Activated T-helper 2 cell treated with anti-CD3 and anti-CD28 coated beads, Interferon-gamma antibody, Interleukin-2, Interleukin-4, amounts not matched to agents 10 μg/mL and 5 μg/mL and 100 μg/mL, durations not matched to agents 14 hours and 24 hours and 36 hours (primary cell): Measurements from ENCODE around the gene DGKB. TPM values are rescaled to one million over a fixed set of nuclear protein-coding genes. Genes with fewer than 3 reads are reported as not detected.

Source experiments
- DNase-seq: peaks from one replicate; pipeline ENCODE4 v3.0.0; 2021; ENCODE audit warnings: low spot score
- H3K27ac Mint-ChIP-seq: one replicate; pipeline ENCODE4 v1.8.0; 2021; ENCODE audit warnings: mixed read lengths
- H3K27me3 Mint-ChIP-seq: one replicate; pipeline ENCODE4 v1.8.0; 2021; ENCODE audit warnings: low read depth, mixed read lengths
- H3K36me3 Mint-ChIP-seq: one replicate; pipeline ENCODE4 v1.8.0; 2021; ENCODE audit warnings: low read depth, mixed read lengths
- H3K4me1 Mint-ChIP-seq: one replicate; pipeline ENCODE4 v1.8.0; 2021; ENCODE audit warnings: low read depth, mixed read lengths
- H3K4me3 Mint-ChIP-seq: one replicate; pipeline ENCODE4 v1.8.0; 2021; ENCODE audit warnings: low read depth, mild to moderate bottlenecking, moderate library complexity, mixed read lengths
- H3K9me3 Mint-ChIP-seq: one replicate; pipeline ENCODE4 v1.8.0; 2021; ENCODE audit warnings: mixed read lengths
- intact Hi-C: fragments of 100-400 bp; cut with micrococcal nuclease; formaldehyde crosslinking; loops from one replicate; pipeline ENCODE4 v1.15.1; 2023
- total RNA-seq: library from RNA; stranded (reverse); gene quantifications from 2 replicates; pipeline ENCODE4 v1.2.3, GENCODE V29; 2022

DGKB gene
- total RNA-seq, 1 donor from 2014 or later, result not detected

- Mint-ChIP-seq H3K36me3 (no peaks in the 10 kb centered on the region), H3K4me3 (no peak overlapping the region), H3K27me3 (no peaks in the 10 kb centered on the region), H3K27ac (no peak overlapping the region), H3K4me1 (no peaks in the 10 kb centered on the region), H3K9me3 (peaks cover 4% of the 10 kb centered on the region)
- intact Hi-C loops, result no loop called here
- DNase-seq, result no peak
These were observed 703.2 kb downstream of the DGKB start for GRCh38 chr7:14199336-14199735.

GRCh38 chr7:14197280-14197679, 705.3 kb downstream of the DGKB start:
- no peaks in the 10 kb centered on the region for H3K27me3 Mint-ChIP-seq
- peaks cover 4% of the 10 kb centered on the region for H3K9me3 Mint-ChIP-seq
- H3K36me3 Mint-ChIP-seq, result no peaks in the 10 kb centered on the region
- intact Hi-C loops, result no loop called here
- no peak for DNase-seq
- no peaks in the 10 kb centered on the region for H3K4me1 Mint-ChIP-seq
- H3K27ac Mint-ChIP-seq, result no peak overlapping the region
- no peak overlapping the region for H3K4me3 Mint-ChIP-seq

GRCh38 chr7:14196555-14196954, 706.0 kb downstream of the DGKB start:
- Mint-ChIP-seq H3K27me3 (no peaks in the 10 kb centered on the region), H3K4me1 (no peaks in the 10 kb centered on the region), H3K4me3 (no peak overlapping the region), H3K9me3 (peaks cover 4% of the 10 kb centered on the region), H3K36me3 (no peaks in the 10 kb centered on the region), H3K27ac (no peak overlapping the region)
- intact Hi-C loops, result no loop called here
- no peak for DNase-seq

GRCh38 chr7:14195871-14196270, 706.7 kb downstream of the DGKB start:
- intact Hi-C loops, result no loop called here
- no peak overlapping the region for H3K27ac Mint-ChIP-seq
- no peak overlapping the region for H3K4me3 Mint-ChIP-seq
- no peaks in the 10 kb centered on the region for H3K36me3 Mint-ChIP-seq
- no peaks in the 10 kb centered on the region for H3K9me3 Mint-ChIP-seq
- no peak for DNase-seq
- no peaks in the 10 kb centered on the region for H3K27me3 Mint-ChIP-seq
- H3K4me1 Mint-ChIP-seq, result no peaks in the 10 kb centered on the region

- H3K36me3 Mint-ChIP-seq, result no peaks in the 10 kb centered on the region
- no peak overlapping the region for H3K4me3 Mint-ChIP-seq
- H3K27me3 Mint-ChIP-seq, result no peaks in the 10 kb centered on the region
- intact Hi-C loops, result no loop called here
- DNase-seq, result no peak
- peaks cover 6% of the 10 kb centered on the region for H3K9me3 Mint-ChIP-seq
- H3K4me1 Mint-ChIP-seq, result no peaks in the 10 kb centered on the region
- H3K27ac Mint-ChIP-seq, result no peak overlapping the region
These were observed 707.5 kb downstream of the DGKB start for GRCh38 chr7:14195079-14195478.

- no peaks in the 10 kb centered on the region for H3K4me1 Mint-ChIP-seq
- H3K27ac Mint-ChIP-seq, result no peak overlapping the region
- no peaks in the 10 kb centered on the region for H3K36me3 Mint-ChIP-seq
- H3K27me3 Mint-ChIP-seq, result no peaks in the 10 kb centered on the region
- H3K4me3 Mint-ChIP-seq, result no peak overlapping the region
- intact Hi-C loops, result no loop called here
- no peak for DNase-seq
- peaks cover 12% of the 10 kb centered on the region for H3K9me3 Mint-ChIP-seq
These were observed 710.9 kb downstream of the DGKB start for GRCh38 chr7:14191686-14192098.

- H3K9me3 Mint-ChIP-seq, result peaks cover 10% of the 10 kb centered on the region
- DNase-seq, result no peak
- intact Hi-C loops, result no loop called here
- H3K27ac Mint-ChIP-seq, result no peak overlapping the region
- no peak overlapping the region for H3K4me3 Mint-ChIP-seq
- no peaks in the 10 kb centered on the region for H3K36me3 Mint-ChIP-seq
- H3K4me1 Mint-ChIP-seq, result no peaks in the 10 kb centered on the region
- H3K27me3 Mint-ChIP-seq, result no peaks in the 10 kb centered on the region
These were observed 718.2 kb downstream of the DGKB start for GRCh38 chr7:14184292-14184864.

- Mint-ChIP-seq H3K27me3 (no peaks in the 10 kb centered on the region), H3K4me1 (no peaks in the 10 kb centered on the region), H3K27ac (no peak overlapping the region), H3K36me3 (no peaks in the 10 kb centered on the region), H3K4me3 (no peak overlapping the region), H3K9me3 (peaks cover 8% of the 10 kb centered on the region)
- intact Hi-C loops, result no loop called here
- no peak for DNase-seq
These were observed 722.8 kb downstream of the DGKB start for GRCh38 chr7:14179781-14180180.

- no peaks in the 10 kb centered on the region for H3K36me3 Mint-ChIP-seq
- intact Hi-C loops, result no loop called here
- peaks cover 8% of the 10 kb centered on the region for H3K9me3 Mint-ChIP-seq
- H3K4me1 Mint-ChIP-seq, result no peaks in the 10 kb centered on the region
- H3K27me3 Mint-ChIP-seq, result no peaks in the 10 kb centered on the region
- DNase-seq, result no peak
- no peak overlapping the region for H3K4me3 Mint-ChIP-seq
- no peak overlapping the region for H3K27ac Mint-ChIP-seq
These were observed 724.7 kb downstream of the DGKB start for GRCh38 chr7:14177876-14178275.

- intact Hi-C loops, result no loop called here
- Mint-ChIP-seq H3K4me3 (no peak overlapping the region), H3K27me3 (no peaks in the 10 kb centered on the region), H3K4me1 (no peaks in the 10 kb centered on the region), H3K36me3 (no peaks in the 10 kb centered on the region), H3K27ac (no peak overlapping the region), H3K9me3 (peaks cover 45% of the 10 kb centered on the region)
- DNase-seq, result no peak
These were observed 731.7 kb downstream of the DGKB start for GRCh38 chr7:14170872-14171271.

- H3K36me3 Mint-ChIP-seq, result no peaks in the 10 kb centered on the region
- H3K27ac Mint-ChIP-seq, result no peak overlapping the region
- H3K4me3 Mint-ChIP-seq, result no peak overlapping the region
- DNase-seq, result no peak
- H3K4me1 Mint-ChIP-seq, result no peaks in the 10 kb centered on the region
- H3K27me3 Mint-ChIP-seq, result no peaks in the 10 kb centered on the region
- intact Hi-C loops, result no loop called here
- H3K9me3 Mint-ChIP-seq, result peaks cover 26% of the 10 kb centered on the region
These were observed 744.4 kb downstream of the DGKB start for GRCh38 chr7:14158111-14158510.

- Mint-ChIP-seq H3K9me3 (peaks cover 23% of the 10 kb centered on the region), H3K27me3 (no peaks in the 10 kb centered on the region), H3K4me3 (no peak overlapping the region), H3K36me3 (no peaks in the 10 kb centered on the region), H3K27ac (no peak overlapping the region), H3K4me1 (no peaks in the 10 kb centered on the region)
- DNase-seq, result no peak
- intact Hi-C loops, result no loop called here
These were observed 746.1 kb downstream of the DGKB start for GRCh38 chr7:14156436-14156835.

- Mint-ChIP-seq H3K36me3 (no peaks in the 10 kb centered on the region), H3K9me3 (peaks cover 10% of the 10 kb centered on the region), H3K4me1 (no peaks in the 10 kb centered on the region), H3K27me3 (no peaks in the 10 kb centered on the region), H3K4me3 (no peak overlapping the region), H3K27ac (no peak overlapping the region)
- intact Hi-C loops, result no loop called here
- no peak for DNase-seq
These were observed 753.6 kb downstream of the DGKB start for GRCh38 chr7:14148974-14149373.

- H3K4me3 Mint-ChIP-seq, result no peak overlapping the region
- H3K4me1 Mint-ChIP-seq, result no peaks in the 10 kb centered on the region
- intact Hi-C loops, result no loop called here
- no peak overlapping the region for H3K27ac Mint-ChIP-seq
- no peak for DNase-seq
- no peaks in the 10 kb centered on the region for H3K36me3 Mint-ChIP-seq
- H3K9me3 Mint-ChIP-seq, result peaks cover 10% of the 10 kb centered on the region
- no peaks in the 10 kb centered on the region for H3K27me3 Mint-ChIP-seq
These were observed 755.0 kb downstream of the DGKB start for GRCh38 chr7:14147532-14147931.
